ENCODE measurements around the gene C1orf159.
A peak's percentile ranks its signal among the peaks of the same experiment; 100 is the strongest.

The C1orf159 gene

DNA sequence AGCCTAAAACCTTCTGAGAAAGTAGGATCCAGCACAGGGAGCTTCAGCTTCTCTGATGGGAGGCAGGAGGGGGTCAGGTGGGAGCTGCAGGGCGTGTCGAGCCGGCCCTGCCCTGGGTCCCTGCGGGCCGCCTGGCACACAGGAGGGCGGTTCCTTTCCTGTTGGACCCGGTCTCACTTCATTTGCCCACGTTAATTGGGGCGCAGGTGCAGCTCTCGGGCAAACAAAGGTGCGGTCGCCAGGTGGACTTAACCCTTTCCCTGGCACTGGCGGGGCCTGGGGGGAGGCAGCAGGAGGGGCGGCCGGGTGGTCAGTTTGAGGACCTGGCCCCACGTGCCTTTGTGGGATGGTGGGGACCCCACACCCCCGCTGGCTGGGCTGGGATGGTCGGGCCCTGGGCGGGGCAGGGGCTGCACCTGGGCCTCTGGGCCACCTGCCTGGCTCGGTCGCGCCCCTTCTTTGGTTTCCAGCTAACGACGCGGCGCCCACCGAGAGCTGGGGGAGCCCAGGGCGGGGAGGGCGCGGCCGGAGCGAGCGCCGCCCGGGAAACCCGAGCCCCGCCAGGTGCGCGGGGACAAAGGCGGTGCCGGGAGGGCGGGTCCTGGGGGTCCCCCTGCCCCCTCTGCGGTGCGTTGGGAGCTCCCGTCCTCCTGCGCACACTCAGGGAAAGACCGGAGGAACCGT, 20.8 kb upstream of the C1orf159 start:
- peaks cover 22% of the 10 kb centered on the region for H3K4me1 ChIP-seq (ENCODE audit: low read length)
- TF ChIP-seq, protein P1, sequence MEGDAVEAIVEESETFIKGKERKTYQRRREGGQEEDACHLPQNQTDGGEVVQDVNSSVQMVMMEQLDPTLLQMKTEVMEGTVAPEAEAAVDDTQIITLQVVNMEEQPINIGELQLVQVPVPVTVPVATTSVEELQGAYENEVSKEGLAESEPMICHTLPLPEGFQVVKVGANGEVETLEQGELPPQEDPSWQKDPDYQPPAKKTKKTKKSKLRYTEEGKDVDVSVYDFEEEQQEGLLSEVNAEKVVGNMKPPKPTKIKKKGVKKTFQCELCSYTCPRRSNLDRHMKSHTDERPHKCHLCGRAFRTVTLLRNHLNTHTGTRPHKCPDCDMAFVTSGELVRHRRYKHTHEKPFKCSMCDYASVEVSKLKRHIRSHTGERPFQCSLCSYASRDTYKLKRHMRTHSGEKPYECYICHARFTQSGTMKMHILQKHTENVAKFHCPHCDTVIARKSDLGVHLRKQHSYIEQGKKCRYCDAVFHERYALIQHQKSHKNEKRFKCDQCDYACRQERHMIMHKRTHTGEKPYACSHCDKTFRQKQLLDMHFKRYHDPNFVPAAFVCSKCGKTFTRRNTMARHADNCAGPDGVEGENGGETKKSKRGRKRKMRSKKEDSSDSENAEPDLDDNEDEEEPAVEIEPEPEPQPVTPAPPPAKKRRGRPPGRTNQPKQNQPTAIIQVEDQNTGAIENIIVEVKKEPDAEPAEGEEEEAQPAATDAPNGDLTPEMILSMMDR (IDR thresholded peaks at IDR 0.05; ENCODE audit: low read depth, low read length) = no peak
- no peak for TF ChIP-seq EZH2phosphoT487 (IDR thresholded peaks at IDR 0.05; ENCODE audit: low read depth)
- H3K4me3 ChIP-seq (ENCODE audit: low read length) = peak overlapping the region; percentile 69
- no peak overlapping the region for H3K27ac ChIP-seq (ENCODE audit: low read length)
- H3K79me2 ChIP-seq (ENCODE audit: low read length) = no peaks in the 10 kb centered on the region
- no peaks in the 10 kb centered on the region for H3K36me3 ChIP-seq (replicated peaks; ENCODE audit: low read depth, low read length)
- H3K4me2 ChIP-seq (ENCODE audit: low read length) = peak overlapping the region; percentile 77
- peaks cover 2% of the 10 kb centered on the region; the same call in 1 of the 2 replicates for H3K27me3 ChIP-seq (ENCODE audit: low read depth, low read length)
- H2AFZ ChIP-seq (ENCODE audit: low read depth, low read length) = no peak overlapping the region
- H3K9ac ChIP-seq (ENCODE audit: low read length) = peak overlapping the region; percentile 42; the same call in 1 of the 2 replicates
- no peaks in the 10 kb centered on the region for H4K20me1 ChIP-seq (ENCODE audit: insufficient read depth, low read length)
- H3K9me3 ChIP-seq (ENCODE audit: insufficient read depth, low read length) = no peaks in the 10 kb centered on the region

DNA sequence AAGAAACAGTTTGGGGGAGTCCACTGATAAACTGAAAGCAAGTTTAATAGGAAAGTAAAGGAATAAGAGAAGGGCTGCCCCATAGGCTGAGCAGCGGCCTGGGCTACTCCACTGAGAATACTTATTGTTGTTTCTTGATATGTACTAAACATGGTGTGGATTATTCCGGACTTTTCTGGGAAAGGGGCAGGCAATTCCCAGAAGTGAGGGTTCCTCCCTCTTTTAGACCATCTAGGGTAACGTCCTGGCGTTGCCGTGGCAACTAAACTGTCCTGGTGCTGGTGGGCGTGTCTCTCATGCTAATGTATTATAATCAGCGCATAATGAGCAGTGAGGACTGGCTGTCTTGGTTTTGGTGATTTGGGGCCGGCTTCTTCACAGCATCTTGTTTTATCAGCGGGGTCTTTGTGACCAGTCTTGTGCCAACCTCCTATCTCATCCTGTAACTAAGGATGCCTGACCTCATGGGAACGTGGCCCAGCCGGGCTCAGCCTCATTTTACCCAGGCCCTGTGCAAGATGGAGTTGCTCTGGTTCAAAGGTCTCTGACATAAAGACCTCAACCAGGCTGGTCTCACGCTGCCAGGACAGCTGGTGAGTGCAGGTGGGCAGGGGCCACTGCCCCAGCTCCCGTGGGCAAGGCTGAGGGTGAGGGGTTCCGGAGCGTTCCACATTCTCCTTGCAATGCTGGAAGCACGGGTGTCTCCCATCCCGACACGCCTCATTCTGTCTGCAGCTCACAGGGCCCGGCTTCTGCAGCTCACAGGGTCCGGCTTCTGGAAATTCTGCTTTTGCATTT, 19.6 kb upstream of the C1orf159 start:
- Histone ChIP-seq H3K9me3 (ENCODE audit: insufficient read depth, low read length) (no peaks in the 10 kb centered on the region), H3K27me3 (ENCODE audit: low read depth, low read length) (no peaks in the 10 kb centered on the region; the same call in 1 of the 2 replicates), H4K20me1 (ENCODE audit: insufficient read depth, low read length) (no peaks in the 10 kb centered on the region), H3K36me3 (replicated peaks; ENCODE audit: low read depth, low read length) (no peaks in the 10 kb centered on the region), H3K27ac (ENCODE audit: low read length) (no peak overlapping the region), H3K79me2 (ENCODE audit: low read length) (no peaks in the 10 kb centered on the region), H3K9ac (ENCODE audit: low read length) (no peak overlapping the region), H3K4me2 (ENCODE audit: low read length) (no peak overlapping the region), H3K4me1 (ENCODE audit: low read length) (peaks cover 19% of the 10 kb centered on the region), H3K4me3 (ENCODE audit: low read length) (no peak overlapping the region), H2AFZ (ENCODE audit: low read depth, low read length) (no peak overlapping the region)
- TF ChIP-seq, protein P1 (IDR thresholded peaks at IDR 0.05; ENCODE audit: low read depth, low read length) = no peak
- TF ChIP-seq EZH2phosphoT487 (IDR thresholded peaks at IDR 0.05; ENCODE audit: low read depth) = no peak

DNA sequence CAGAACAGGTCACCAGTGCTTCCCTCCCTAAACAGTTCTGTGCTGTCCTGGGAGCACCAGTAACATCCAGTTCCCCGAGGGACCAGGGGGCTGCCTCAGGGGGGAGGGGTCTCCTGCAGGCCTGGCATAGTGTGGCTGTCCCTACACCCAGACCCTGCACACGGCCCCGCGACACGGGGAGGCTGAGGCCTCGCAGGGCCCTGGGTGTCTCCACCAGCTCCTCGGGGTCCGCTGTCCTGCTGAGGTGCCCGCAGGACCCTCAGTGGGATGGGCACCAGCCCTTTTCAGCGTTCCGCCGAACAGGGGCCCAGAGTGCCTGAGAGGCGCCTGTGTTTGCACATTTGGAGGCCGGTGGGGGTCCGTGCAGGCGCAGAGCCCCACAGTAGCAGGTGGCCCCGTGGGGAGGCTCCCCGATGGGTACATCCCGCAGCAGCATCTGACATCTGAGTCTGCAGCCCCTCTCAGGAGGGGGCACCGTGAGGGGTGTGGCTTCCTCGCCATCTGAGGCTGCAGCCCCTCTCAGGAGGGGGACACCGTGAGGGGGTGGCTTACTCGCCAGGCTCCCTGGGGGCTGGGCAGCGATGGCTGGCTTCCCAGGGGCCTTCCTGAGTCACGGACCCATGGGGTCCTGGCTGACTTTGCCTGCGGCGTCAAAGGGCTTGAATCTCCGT, 18.5 kb upstream of the C1orf159 start:
- TF ChIP-seq EZH2phosphoT487 (IDR thresholded peaks at IDR 0.05; ENCODE audit: low read depth) = no peak
- TF ChIP-seq, protein P1 (IDR thresholded peaks at IDR 0.05; ENCODE audit: low read depth, low read length) = no peak
- Histone ChIP-seq H3K4me1 (ENCODE audit: low read length) (peaks cover 19% of the 10 kb centered on the region), H3K9me3 (ENCODE audit: insufficient read depth, low read length) (no peaks in the 10 kb centered on the region), H3K4me2 (ENCODE audit: low read length) (no peak overlapping the region), H3K79me2 (ENCODE audit: low read length) (no peaks in the 10 kb centered on the region), H2AFZ (ENCODE audit: low read depth, low read length) (no peak overlapping the region), H3K9ac (ENCODE audit: low read length) (no peak overlapping the region), H3K27me3 (ENCODE audit: low read depth, low read length) (no peaks in the 10 kb centered on the region; the same call in 1 of the 2 replicates), H3K36me3 (replicated peaks; ENCODE audit: low read depth, low read length) (no peaks in the 10 kb centered on the region), H4K20me1 (ENCODE audit: insufficient read depth, low read length) (no peaks in the 10 kb centered on the region), H3K27ac (ENCODE audit: low read length) (no peak overlapping the region), H3K4me3 (ENCODE audit: low read length) (no peak overlapping the region)
